GM21360 (cell line): ENCODE results near the gene CAMK2B.

Experiments used
- ATAC-seq: cut with Tn5 transposase; IDR thresholded peaks from one replicate; pipeline ENCODE4 v1.9.1; 2021; ENCODE audit warnings: mild to moderate bottlenecking, moderate library complexity; ENCODE audit not compliant: unreplicated experiment

Gene CAMK2B

DNA sequence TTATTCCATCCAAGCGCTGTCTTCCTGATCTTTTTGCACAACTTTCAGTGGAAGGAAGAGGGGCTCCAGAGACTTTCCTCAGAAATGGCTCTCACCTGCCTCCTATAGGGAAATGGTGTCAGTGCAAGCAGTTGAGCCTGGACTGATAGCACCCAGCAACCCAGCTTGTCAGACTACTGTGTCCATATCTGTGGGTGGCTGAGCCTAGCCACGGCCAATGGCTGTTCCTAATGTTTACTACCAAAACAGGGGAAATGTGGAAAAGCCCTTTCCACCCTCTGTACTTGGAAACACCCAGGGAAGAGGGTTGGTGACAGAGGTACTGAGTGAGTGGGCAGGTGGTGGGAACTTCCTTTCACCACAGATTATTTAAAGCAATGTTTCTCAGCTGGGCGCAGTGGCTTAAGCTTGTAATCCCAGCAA, 128.9 kb downstream of the CAMK2B start:
- no peak for ATAC-seq

- ATAC-seq, result no peak
Observed at GRCh38 chr7:44195889-44196288, 129.5 kb downstream of the CAMK2B start.

DNA sequence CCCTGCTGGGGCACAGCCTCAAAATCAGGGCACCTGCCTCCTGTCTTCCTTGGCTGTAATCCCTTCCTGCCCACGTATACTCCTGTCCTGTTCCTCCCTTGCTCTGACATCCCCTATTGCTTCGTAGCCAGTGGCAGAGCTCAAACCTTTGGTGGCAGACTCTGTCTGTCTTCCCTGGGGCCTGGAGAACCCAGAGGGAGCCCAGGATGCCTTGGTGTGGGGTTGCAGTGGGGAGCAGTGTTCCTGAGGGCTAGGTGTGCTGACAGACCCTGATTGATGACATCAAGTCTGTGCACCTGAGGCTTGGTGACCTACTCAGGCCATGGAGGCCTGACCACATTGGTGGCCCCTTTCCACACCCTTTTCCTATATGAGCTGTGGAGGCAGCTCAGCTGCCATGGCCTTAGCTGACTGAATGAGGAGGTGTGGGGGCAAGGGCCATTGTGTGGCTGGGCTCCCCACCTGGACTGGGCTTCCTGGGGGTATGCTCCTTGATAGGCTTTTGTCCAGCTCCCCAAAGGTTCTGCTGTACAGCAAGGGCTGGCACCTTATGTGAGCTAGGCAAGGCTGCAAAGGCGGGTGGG, 130.7 kb downstream of the CAMK2B start:
- ATAC-seq, result no peak

DNA sequence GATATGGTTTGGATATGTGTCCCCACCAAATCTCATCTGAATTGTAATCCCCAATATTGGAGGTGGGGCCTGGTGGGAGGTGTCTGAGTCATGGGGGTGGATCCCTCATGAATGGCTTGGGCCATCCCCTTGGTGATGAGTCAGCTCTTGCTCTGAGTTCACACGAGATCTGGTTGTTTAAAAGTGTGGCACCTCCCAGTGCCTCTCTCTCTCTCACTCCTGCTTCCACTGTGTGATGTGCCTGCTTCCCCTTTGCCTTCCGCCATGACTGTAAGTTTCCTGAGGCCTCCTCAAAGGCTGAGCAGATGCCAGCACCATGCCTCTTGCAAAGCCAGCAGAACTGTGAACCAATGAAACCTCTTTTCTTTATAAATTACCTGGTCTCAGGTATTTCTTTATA, 131.3 kb downstream of the CAMK2B start:
- no peak for ATAC-seq

DNA sequence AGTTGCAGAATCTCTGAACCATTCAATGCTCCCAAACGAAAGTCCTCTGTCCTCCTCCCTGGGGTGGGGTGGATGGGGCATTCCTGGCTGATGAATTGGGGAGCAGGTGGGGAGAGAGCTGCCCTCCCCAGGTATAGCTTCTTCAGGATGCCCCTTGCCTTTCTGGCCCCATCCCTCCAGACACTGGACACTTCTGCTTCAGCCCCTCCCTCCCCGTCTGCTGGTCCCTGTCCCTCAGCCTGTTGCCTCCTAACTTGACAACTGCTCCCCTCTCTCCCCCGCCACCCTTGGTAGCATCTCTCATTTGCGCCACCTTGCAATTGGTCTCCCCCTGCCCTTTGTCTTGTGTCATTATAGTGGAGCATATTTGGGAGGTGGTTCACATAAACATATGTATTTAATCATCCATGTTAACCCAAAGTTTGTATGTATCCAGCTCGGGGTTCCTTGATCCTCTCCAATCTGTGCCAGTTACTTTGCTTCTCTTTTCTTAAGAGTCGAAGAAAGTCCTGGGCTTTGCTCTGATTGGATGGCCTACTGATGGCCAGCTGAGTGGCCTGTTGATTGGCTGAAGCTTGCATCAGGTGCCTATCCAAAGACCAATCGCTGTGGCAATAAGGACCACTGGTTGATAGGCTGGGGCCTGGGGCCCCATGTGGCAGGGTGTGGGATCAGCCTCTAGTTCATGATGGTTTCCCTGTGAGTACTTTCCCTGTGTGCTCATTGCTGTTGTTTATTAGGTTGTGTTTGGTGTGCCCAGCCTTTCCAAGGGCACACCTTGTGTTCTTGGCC, 132.2 kb downstream of the CAMK2B start:
- ATAC-seq, result no peak

DNA sequence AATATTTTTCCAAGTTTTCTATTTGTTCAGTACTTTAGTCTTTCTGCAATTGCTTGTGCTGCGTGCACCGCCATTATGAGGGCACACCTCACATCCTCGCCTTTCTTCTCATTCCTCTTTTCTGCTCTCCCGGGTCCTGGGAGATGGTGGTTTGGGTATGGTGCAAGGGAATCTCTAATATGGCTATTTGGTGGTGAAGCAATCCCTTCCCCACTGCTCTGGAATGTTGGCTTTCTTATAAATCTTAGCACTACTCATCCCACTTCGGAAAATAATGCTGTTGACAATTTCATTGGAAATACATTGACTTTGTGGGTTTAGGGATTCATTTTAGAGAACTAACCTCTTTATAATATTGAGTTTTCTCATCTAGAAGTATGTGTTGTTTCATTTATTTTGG, 134.2 kb downstream of the CAMK2B start:
- no peak for ATAC-seq

DNA sequence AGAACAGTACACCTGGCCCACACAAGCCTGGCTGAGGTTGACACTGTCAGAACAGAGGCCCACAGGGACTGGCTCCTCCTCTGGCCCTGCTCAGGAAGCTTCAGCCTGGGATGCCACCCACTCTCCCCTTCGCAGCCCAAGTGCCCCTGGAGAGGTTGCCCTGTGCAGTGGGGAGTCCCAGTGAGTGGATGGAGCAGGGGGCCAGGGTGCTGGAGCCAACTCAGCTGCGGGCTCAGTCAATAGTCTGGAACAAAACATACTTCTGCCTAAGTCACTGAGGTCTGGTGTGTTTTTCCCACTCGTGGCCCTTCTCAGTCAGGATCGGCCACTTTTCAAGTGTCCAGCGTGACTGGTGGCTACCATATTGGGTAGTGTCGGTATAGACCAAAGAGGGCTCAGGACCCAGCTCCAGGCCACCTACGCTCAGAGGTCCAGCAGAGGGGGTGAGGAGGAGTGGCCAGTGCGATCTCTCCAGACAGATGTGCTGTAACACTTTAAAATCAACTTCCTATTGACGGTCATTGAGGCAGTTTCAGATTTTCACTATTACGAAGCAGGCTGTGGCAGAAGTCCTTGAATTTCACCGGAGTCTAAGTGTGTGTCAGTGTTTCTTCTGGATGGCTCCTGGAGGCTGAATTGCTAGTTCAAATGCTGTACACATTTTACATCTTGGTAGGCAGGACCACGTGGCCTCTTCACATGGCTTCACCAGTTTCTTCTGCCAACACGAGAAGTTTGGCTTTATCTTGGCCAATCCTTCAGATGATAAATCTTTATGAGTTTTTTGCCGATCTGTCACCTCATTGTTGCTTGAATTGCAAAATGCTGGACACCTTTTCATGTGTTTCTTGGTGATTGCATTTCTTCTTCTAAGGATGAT, 135.2 kb downstream of the CAMK2B start:
- no peak for ATAC-seq

GRCh38 chr7:44189286-44189992, 136.0 kb downstream of the CAMK2B start, which contains the start of gene GCK:
Gene GCK (minus strand): TSS chr7:44189439. CDS start chr7:44188953, 486 bp downstream.
- ATAC-seq, result no peak

- no peak for ATAC-seq
Observed at GRCh38 chr7:44188480-44189225, 136.7 kb downstream of the CAMK2B start.

- ATAC-seq, result no peak
Observed at GRCh38 chr7:44187636-44188416, 137.6 kb downstream of the CAMK2B start.

GRCh38 chr7:44186736-44187135, 138.7 kb downstream of the CAMK2B start:
- ATAC-seq, result no peak

GRCh38 chr7:44185729-44186128, 139.7 kb downstream of the CAMK2B start:
- no peak for ATAC-seq

- no peak for ATAC-seq
Observed at GRCh38 chr7:44184873-44185446, 140.4 kb downstream of the CAMK2B start.

DNA sequence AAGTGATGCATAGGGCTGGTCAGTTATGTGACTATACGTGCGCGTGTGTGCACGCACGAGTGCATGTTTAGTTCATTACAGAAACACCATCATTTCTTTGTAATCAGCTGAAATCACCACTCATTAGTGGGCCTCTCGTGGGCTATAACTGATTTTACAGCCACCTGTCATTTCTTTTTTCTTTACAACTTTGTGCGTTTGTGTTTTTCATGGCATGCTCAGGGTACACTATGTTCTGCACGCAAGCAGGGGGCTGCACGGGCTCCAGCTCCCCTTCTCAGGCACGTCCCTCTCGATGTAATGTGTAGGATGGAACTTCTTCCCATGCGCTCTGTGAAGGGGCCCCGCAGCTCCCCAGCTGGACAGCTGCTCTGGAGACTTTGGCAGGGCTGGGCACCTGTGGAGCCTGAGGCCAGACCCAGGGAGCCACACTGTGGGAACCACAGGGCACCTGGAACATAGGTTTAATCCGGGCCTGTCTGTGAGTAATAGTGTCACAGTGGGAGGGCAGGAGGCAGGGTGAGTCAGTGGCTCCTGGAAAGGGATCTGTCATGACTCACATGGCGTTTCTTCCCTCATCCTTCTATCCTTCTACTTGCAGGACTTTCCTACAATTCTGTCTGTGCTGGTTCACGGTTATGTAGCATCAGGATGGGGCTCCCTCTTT, 141.1 kb downstream of the CAMK2B start:
- no peak for ATAC-seq

DNA sequence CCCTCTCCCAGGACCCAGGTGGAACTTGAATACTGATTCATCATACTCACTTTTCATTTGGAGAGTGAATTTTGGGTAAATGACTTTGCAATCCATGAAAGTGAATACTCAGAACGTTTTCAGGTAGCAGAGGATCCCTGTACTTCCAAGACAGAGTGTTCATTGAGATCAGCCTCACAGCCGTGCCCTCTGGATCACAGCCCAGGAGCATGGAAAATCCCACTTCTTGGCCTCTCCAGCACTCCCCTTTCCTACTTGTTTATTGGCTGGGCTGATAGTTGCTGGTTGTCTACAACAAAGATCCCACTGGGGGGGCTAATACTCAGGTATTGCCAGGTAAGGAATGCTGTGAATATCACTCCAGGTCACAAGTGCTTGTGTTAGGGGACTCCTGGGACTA, 142.0 kb downstream of the CAMK2B start:
- ATAC-seq, result no peak

- no peak for ATAC-seq
Observed at GRCh38 chr7:44182827-44183226, 142.6 kb downstream of the CAMK2B start.

DNA sequence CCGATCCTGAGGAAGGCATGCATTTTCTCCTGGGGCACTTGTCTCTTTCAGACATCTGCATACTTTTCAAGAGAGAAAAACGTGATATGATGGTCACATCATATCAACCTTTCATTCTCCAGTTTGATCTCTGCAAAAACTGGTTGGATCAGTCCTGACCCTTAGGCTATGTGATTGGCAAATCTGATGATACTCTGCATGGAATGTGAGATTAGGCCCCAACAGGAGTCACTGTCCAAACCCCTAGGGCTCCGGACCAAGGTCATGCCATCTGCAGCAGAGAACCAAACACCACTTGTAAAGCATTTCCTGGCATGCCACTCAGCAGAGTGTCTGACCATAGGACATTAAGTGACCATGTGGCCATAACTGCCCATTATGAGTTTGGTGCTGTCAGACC, 144.8 kb downstream of the CAMK2B start:
- no peak for ATAC-seq

DNA sequence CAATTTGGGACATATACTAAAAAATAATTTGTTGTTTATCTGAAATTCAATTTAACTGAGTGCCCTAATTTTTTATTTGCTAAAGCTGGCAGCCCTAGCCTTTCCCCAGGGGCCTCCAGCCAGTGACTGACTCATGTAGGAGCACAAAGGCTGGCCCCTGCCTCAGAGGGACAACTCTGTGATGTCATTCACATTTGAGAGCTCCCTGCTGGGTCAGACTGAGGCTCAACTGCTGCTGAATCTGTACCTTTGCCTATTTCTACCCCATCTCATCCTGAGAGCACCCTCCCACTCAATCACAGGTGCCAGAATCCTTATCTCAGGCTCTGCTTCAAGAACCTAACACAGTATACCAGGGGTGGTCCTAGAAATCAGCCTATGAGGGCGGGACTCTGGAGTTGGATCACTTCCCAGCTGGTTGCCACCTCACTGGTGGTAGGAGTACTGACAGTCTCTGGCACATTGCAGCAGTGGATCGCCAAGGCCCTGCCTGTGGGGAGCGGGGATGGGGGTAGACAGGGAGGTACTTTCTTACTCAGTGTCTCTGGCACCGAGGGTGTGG, 147.7 kb downstream of the CAMK2B start:
- no peak for ATAC-seq
